ENCODE data around the gene PGBD1.

PGBD1 gene

DNA sequence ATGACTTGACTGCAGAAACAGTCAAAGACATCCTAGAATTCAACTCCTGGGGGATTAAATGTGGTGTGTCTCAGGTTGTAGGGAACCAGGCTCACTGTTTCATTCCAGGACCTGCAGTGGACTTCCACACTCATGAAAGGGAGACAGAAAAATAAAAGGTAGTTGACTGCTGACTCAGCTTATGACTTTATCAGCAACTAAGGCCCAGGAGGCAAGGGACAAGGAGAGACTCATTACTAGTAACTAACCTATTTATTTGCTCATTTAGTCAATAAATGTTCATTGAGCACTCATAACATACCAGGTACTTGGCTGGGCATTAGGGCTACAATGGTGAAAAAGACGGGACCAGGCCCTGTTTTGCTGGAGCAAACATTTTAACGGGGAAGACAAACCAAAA is 51.7 kb downstream of the PGBD1 start:
- TF ChIP-seq, protein P1, sequence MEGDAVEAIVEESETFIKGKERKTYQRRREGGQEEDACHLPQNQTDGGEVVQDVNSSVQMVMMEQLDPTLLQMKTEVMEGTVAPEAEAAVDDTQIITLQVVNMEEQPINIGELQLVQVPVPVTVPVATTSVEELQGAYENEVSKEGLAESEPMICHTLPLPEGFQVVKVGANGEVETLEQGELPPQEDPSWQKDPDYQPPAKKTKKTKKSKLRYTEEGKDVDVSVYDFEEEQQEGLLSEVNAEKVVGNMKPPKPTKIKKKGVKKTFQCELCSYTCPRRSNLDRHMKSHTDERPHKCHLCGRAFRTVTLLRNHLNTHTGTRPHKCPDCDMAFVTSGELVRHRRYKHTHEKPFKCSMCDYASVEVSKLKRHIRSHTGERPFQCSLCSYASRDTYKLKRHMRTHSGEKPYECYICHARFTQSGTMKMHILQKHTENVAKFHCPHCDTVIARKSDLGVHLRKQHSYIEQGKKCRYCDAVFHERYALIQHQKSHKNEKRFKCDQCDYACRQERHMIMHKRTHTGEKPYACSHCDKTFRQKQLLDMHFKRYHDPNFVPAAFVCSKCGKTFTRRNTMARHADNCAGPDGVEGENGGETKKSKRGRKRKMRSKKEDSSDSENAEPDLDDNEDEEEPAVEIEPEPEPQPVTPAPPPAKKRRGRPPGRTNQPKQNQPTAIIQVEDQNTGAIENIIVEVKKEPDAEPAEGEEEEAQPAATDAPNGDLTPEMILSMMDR (IDR thresholded peaks at IDR 0.05): no peak

- TF ChIP-seq, protein P1 (IDR thresholded peaks at IDR 0.05): no peak
Measured at GRCh38 chr6:28333599-28334018, 52.2 kb downstream of the PGBD1 start.

- TF ChIP-seq, protein P1 (IDR thresholded peaks at IDR 0.05): no peak
Measured at GRCh38 chr6:28334286-28335039, 53.1 kb downstream of the PGBD1 start.

DNA sequence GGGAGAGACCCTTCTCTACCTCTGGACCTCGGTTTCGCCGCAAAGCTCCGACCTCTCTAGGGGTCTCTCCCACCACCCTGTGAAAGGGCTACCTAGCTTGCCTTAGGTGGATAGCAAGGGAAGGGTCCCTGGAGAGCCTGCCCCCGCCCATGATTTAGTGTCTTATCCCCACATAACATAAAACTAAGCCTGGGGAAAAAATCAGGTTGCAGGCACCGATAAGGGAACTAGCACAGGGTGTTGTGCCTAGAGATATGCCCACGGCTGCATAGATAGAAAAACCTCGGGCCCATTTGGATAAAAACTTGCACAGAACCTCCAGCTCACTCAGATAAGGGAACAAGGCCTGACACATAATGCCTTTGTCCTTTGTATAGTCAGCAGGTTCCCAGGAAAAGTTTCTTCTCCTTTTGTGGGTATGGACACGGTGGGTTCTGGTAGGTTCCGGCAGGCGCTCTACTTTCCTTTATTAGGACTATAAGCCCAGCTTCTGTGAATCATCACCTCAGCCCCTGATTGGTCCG is 53.7 kb downstream of the PGBD1 start:
- TF ChIP-seq, protein P1 (IDR thresholded peaks at IDR 0.05): no peak

GRCh38 chr6:28335564-28336283 is 54.4 kb downstream of the PGBD1 start, which contains the start of gene ZSCAN31:
Gene ZSCAN31, minus strand, starts transcription at chr6:28336148. Its CDS starts 6,465 bp downstream, at chr6:28329683.
- TF ChIP-seq, protein P1 (IDR thresholded peaks at IDR 0.05): no peak

DNA sequence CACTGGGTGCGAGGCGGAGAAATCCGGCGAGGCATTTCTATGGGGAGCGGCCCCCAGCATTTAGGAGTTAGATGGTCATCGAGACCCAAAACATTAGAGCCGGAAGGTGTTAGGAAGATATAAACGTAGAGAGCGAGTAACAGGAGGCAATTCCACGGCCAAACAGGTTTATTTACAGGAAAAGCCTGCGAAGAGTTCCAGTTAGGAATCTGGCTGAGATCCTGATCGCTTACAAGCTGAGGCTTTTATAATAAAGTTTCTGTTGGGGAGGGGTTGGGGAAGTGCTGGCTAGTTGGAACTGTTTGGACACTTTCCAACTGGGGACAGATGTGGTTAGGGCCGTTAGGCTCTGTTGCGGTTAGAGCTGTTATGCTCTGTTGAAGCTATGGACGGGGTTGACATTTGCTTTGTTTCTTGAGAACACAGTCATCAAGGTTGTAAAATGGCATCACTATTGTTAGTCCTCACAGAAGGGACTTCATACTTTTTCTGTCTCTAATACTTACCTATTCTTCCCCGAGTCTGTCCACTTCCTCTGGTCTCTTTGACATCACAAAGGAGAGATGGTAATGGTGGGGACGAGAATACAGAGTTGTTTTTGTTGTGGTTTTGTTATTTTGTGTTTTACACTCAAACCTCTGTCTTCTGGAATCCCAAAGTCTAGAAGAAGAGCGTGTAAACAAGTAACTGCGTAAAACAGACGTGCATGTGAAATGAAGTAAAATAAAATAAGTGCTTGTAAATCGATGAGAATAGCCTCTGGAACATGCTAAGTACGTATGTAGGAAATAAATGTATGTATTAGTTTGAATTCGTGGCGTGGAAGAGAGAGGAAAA is 55.1 kb downstream of the PGBD1 start:
- TF ChIP-seq, protein P1 (IDR thresholded peaks at IDR 0.05): no peak

DNA sequence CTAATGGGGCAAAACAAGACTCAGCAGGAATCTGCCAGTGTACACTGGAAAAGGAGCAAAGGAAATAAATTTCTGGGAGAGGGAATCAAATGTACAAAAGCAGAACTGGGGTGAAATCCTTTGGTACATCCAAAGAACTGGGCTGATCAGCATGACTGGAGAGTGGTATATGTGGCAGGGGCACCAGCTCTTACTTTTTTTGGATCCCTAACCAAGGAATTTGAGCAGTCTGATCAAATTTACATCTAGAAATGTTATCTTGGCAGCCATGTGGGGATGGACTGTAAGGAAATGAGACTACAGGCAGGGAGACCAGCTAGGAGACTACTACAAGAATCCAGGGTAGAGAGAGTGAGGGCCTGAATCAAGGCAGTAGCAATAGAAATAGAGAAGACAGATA is 55.7 kb downstream of the PGBD1 start:
- TF ChIP-seq, protein P1 (IDR thresholded peaks at IDR 0.05): no peak
